ENCODE data around the gene MRPS21. TPM values are rescaled to one million over a fixed set of nuclear protein-coding genes. Genes with fewer than 3 reads are reported as not detected.
A peak's percentile ranks its signal among the peaks of the same experiment; 100 is the strongest.

Gene MRPS21
- total RNA-seq (71.7 TPM), polyA plus RNA-seq (ENCODE audit: insufficient read depth, low read depth, low replicate concordance) (134 TPM)
- long read RNA-seq, donor 1, transcript MRPS21-201 (2 exons, 1,462 nt) = minor isoform, 28 of 97 reads
- long read RNA-seq, donor 1, transcript MRPS21-202 (3 exons, 1,226 nt) = major isoform, 56 of 97 reads
- long read RNA-seq, donor 1, partial matches to known transcripts = 13 of 97 reads
- long read RNA-seq, donor 1, other reads (novel, unspliced or antisense) = 0 of 97 reads
- long read RNA-seq, donor 2, transcript MRPS21-201 (2 exons, 1,462 nt) = minor isoform, 43 of 141 reads
- long read RNA-seq, donor 2, transcript MRPS21-202 (3 exons, 1,226 nt) = major isoform, 98 of 141 reads
- long read RNA-seq, donor 2, partial matches to known transcripts = 0 of 141 reads
- long read RNA-seq, donor 2, other reads (novel, unspliced or antisense) = 0 of 141 reads
- long read RNA-seq, donor 3, transcript MRPS21-202 (3 exons, 1,226 nt) = major isoform, 78 of 126 reads
- long read RNA-seq, donor 3, transcript MRPS21-201 (2 exons, 1,462 nt) = minor isoform, 48 of 126 reads
- long read RNA-seq, donor 3, partial matches to known transcripts = 0 of 126 reads
- long read RNA-seq, donor 3, other reads (novel, unspliced or antisense) = 0 of 126 reads
- long read RNA-seq, donor 4, transcript MRPS21-202 (3 exons, 1,226 nt) = major isoform, 67 of 102 reads
- long read RNA-seq, donor 4, transcript MRPS21-201 (2 exons, 1,462 nt) = minor isoform, 35 of 102 reads
- long read RNA-seq, donor 4, partial matches to known transcripts = 0 of 102 reads
- long read RNA-seq, donor 4, other reads (novel, unspliced or antisense) = 0 of 102 reads
- long read RNA-seq, donor 5, transcript MRPS21-202 (3 exons, 1,226 nt) = major isoform, 10 of 13 reads
- long read RNA-seq, donor 5, partial matches to known transcripts = 0 of 13 reads
- long read RNA-seq, donor 5, other reads (novel, unspliced or antisense) = 0 of 13 reads
- long read RNA-seq, donor 6, transcript MRPS21-202 (3 exons, 1,226 nt) = major isoform, 243 of 378 reads
- long read RNA-seq, donor 6, transcript MRPS21-201 (2 exons, 1,462 nt) = minor isoform, 101 of 378 reads
- long read RNA-seq, donor 6, partial matches to known transcripts = 34 of 378 reads
- long read RNA-seq, donor 6, other reads (novel, unspliced or antisense) = 0 of 378 reads
- long read RNA-seq, donor 7, transcript MRPS21-201 (2 exons, 1,462 nt) = minor isoform, 25 of 96 reads
- long read RNA-seq, donor 7, transcript MRPS21-202 (3 exons, 1,226 nt) = major isoform, 29 of 96 reads
- long read RNA-seq, donor 7, partial matches to known transcripts = 35 of 96 reads
- long read RNA-seq, donor 7, other reads (novel, unspliced or antisense) = 7 of 96 reads
- long read RNA-seq, donor 8, transcript MRPS21-201 (2 exons, 1,462 nt) = minor isoform, 55 of 170 reads
- long read RNA-seq, donor 8, transcript MRPS21-202 (3 exons, 1,226 nt) = major isoform, 105 of 170 reads
- long read RNA-seq, donor 8, partial matches to known transcripts = 10 of 170 reads
- long read RNA-seq, donor 8, other reads (novel, unspliced or antisense) = 0 of 170 reads
- long read RNA-seq, donor 9, transcript MRPS21-202 (3 exons, 1,226 nt) = major isoform, 76 of 112 reads
- long read RNA-seq, donor 9, transcript MRPS21-201 (2 exons, 1,462 nt) = minor isoform, 31 of 112 reads
- long read RNA-seq, donor 9, partial matches to known transcripts = 5 of 112 reads
- long read RNA-seq, donor 9, other reads (novel, unspliced or antisense) = 0 of 112 reads
- long read RNA-seq, donor 10, transcript MRPS21-202 (3 exons, 1,226 nt) = major isoform, 61 of 117 reads
- long read RNA-seq, donor 10, transcript MRPS21-201 (2 exons, 1,462 nt) = minor isoform, 45 of 117 reads
- long read RNA-seq, donor 10, partial matches to known transcripts = 11 of 117 reads
- long read RNA-seq, donor 10, other reads (novel, unspliced or antisense) = 0 of 117 reads

DNA sequence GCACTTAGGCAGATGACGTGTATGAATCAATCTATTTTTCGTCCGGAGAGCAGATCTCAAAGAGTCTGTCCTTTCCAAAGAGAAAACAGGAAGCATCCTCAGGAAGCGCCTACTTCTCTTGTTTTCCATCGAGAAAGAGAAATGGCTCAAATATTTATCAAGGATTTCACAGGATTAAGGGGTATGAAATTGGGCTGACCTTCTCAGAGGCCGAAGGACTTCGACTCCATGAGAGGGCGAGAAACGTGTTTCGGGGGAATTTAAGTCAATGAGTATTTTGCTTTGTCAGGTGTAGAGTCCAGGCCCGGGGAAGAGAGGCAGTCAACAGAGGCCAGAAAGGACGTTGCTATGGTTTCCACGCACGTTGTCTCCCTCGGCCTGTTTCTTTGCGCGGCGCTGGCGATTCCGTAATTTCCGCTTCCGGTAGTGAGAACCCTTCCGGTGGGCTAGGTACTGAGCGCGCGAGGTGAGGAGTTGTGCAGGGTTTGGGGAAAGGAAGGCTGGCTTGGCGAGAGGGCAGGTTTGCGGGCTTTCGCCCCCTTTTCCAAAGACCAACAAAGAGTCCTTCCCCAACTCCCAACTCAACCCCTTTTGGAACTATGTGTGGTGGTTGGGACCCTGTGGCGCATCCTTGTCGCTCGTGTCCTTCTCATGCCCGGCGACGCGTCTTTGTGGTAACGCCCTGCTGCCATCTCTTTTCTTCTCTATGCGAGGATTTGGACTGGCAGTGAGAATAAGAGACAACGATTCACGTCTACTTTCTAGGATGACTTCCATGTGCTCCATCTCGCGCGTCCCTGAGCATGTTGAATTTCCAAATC, at the start of gene MRPS21:
Gene MRPS21 (plus strand): TSS at position 429 of the 821 bp plus-strand sequence. CDS start 506 bp downstream, outside the sequence.
- Histone ChIP-seq H3K4me1 (ENCODE audit: control insufficient read depth in 2 of 3, insufficient read depth in 2 of 3, low read depth in 1 of 3, low read length in 3 of 3) (peaks cover 6 to 7% (median 6%) of the 10 kb centered on the region in 3 donors), H3K9me3 (ENCODE audit: control insufficient read depth in 2 of 3, insufficient read depth in 1 of 3, low read length in 3 of 3) (no peaks in the 10 kb centered on the region), H3K4me3 (ENCODE audit: low read length in 3 of 3) (peak within 1 kb of the TSS; percentile 90 to 96 (median 95)), H3K27ac (ENCODE audit: low read depth in 2 of 2, low read length in 2 of 2) (peak within 1 kb of the TSS; percentile 64 to 68), H3K9ac (ENCODE audit: low read length in 3 of 3) (peak within 1 kb of the TSS; percentile 80 to 95 (median 87)), H3K36me3 (ENCODE audit: control insufficient read depth in 2 of 3, insufficient read depth in 3 of 3, low read length in 3 of 3) (peaks cover 0 to 7% (median 7%) of the 10 kb centered on the region in 3 donors), H3K27me3 (ENCODE audit: control insufficient read depth, insufficient read depth, low read length) (no peaks in the 10 kb centered on the region)
- TF ChIP-seq, protein P1, sequence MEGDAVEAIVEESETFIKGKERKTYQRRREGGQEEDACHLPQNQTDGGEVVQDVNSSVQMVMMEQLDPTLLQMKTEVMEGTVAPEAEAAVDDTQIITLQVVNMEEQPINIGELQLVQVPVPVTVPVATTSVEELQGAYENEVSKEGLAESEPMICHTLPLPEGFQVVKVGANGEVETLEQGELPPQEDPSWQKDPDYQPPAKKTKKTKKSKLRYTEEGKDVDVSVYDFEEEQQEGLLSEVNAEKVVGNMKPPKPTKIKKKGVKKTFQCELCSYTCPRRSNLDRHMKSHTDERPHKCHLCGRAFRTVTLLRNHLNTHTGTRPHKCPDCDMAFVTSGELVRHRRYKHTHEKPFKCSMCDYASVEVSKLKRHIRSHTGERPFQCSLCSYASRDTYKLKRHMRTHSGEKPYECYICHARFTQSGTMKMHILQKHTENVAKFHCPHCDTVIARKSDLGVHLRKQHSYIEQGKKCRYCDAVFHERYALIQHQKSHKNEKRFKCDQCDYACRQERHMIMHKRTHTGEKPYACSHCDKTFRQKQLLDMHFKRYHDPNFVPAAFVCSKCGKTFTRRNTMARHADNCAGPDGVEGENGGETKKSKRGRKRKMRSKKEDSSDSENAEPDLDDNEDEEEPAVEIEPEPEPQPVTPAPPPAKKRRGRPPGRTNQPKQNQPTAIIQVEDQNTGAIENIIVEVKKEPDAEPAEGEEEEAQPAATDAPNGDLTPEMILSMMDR (IDR thresholded peaks at IDR 0.05; ENCODE audit: borderline replicate concordance, extremely low read depth, insufficient read depth) = no peak
- FAIRE-seq (no peak), DNase-seq (peak; percentile 95 to 99 (median 96))
- intact Hi-C loops (cut with DNase I) = no loop called here

DNA sequence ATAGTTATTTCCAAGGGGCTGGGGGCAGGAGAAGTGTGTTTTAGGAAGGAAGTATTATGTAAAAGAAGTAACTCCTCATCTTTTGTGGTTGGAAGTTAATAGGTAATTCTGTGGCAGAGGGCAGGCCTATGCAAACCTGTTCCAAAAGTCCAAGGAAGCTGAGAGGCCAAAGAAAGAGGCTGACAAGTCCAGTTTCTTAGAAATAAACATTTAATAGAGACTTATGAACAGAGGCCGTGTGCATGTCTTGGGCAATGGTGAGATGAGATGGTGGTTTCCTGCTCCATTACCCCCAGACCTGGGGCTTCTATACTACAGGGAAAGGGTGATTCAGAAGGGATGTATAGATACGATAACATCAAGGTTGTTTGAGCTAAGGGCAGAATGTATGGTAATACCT, 43.7 kb upstream of the MRPS21 start:
- no peaks in the 10 kb centered on the region for H3K27me3 ChIP-seq (ENCODE audit: control insufficient read depth, insufficient read depth, low read length)
- H3K9me3 ChIP-seq (ENCODE audit: control insufficient read depth in 2 of 3, insufficient read depth in 1 of 3, low read length in 3 of 3) = no peaks in the 10 kb centered on the region
- intact Hi-C loops (cut with DNase I) = no loop called here
- TF ChIP-seq, protein P1 (IDR thresholded peaks at IDR 0.05; ENCODE audit: borderline replicate concordance, extremely low read depth, insufficient read depth) = no peak
- peak overlapping the region in 1 of 2 donors; percentile 47 for H3K27ac ChIP-seq (ENCODE audit: low read depth in 2 of 2, low read length in 2 of 2)
- no peak for FAIRE-seq
- peaks cover 0 to 3% (median 0%) of the 10 kb centered on the region in 3 donors for H3K4me1 ChIP-seq (ENCODE audit: control insufficient read depth in 2 of 3, insufficient read depth in 2 of 3, low read depth in 1 of 3, low read length in 3 of 3)
- H3K9ac ChIP-seq (ENCODE audit: low read length in 3 of 3) = no peak overlapping the region
- no peak for DNase-seq
- no peak overlapping the region for H3K4me3 ChIP-seq (ENCODE audit: low read length in 3 of 3)
- H3K36me3 ChIP-seq (ENCODE audit: control insufficient read depth in 2 of 3, insufficient read depth in 3 of 3, low read length in 3 of 3) = no peaks in the 10 kb centered on the region
